ENCODE measurements around the gene SUSD4. TPM values are rescaled to one million over a fixed set of nuclear protein-coding genes. Genes with fewer than 3 reads are reported as not detected.

The SUSD4 gene
- total RNA-seq, 1 donor from 2014 or later, result not detected

GRCh38 chr1:223231581-223231980 is 132.4 kb downstream of the SUSD4 start:
- intact Hi-C loops (cut with DNase I), result no loop called here
- Histone ChIP-seq H3K4me3 (no peak overlapping the region), H3K27me3 (no peaks in the 10 kb centered on the region), H3K9me3 (no peaks in the 10 kb centered on the region), H3K4me1 (peaks cover 0 to 6% of the 10 kb centered on the region in 2 donors), H3K27ac (no peak overlapping the region), H3K36me3 (no peaks in the 10 kb centered on the region)
- TF ChIP-seq CTCF (IDR thresholded peaks at IDR 0.05), result no peak
- no peak for DNase-seq (ENCODE audit: low spot score in 2 of 2)

DNA sequence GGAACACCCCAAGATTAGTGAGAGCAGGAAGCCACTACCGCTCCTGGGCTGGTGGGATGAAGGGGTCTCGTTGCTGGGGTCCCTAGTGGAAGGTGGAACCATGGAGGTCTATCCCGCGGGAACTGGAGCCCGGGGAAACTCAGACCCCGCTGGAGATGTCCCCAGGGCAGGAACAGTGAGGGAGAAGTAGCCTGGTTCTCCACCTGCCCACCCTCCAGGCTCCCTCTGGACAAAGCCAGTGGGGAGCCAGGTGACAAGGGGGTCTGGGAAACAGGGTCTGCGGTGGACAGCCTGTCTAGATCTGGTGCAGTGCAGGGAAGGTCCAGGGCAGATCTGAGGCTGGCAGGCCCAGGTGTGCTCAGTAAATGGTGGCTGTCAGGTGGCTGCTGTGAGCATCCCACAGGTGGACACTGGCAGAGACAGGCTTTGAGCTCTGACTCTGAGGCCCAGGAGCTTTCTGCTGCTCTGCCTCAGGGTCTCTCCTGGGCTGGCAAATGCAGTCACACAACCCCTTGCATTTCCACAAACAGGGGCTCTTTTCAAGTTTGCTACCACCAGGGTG is 132.9 kb downstream of the SUSD4 start:
- no peaks in the 10 kb centered on the region for H3K9me3 ChIP-seq
- no peaks in the 10 kb centered on the region for H3K36me3 ChIP-seq
- H3K4me3 ChIP-seq, result no peak overlapping the region
- H3K27me3 ChIP-seq, result no peaks in the 10 kb centered on the region
- no peak overlapping the region for H3K27ac ChIP-seq
- intact Hi-C loops (cut with DNase I), result no loop called here
- peaks cover 0 to 6% of the 10 kb centered on the region in 2 donors for H3K4me1 ChIP-seq
- DNase-seq (ENCODE audit: low spot score in 2 of 2), result no peak
- no peak for TF ChIP-seq CTCF (IDR thresholded peaks at IDR 0.05)

DNA sequence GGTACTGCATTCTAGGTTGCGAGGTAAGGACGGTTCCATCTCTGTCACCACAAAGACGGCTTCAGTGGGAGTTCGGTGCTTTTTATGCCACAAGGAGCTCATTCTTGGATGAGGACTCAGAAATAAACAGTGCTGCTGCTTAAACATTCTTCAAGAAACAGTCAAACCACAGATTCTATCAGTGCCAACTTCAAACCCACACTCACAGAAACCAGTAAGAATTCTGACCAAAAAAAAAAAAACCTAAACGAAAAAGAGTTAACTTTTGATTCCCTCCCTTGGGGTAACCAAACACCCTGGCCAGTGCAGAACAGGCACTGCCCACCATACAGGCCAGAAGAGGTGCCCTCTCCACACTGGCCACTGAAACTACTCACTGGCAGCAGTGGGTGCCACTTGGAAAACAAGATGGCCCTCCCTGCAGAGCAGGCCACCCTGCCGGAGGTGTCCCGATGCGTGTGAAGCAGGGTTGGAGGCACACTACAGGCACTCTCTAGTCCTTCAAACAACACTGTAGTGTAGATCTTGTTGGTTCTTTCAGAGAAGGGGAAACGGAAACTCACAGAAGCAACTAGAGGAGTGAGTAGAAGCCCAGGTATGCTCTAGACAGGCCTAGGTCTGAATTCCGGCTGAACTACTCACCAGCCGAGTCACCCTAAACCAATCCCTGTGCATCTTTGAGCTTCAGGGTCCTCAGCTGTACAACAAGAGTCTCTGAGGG is 133.7 kb downstream of the SUSD4 start:
- H3K36me3 ChIP-seq, result no peaks in the 10 kb centered on the region
- no peak for TF ChIP-seq CTCF (IDR thresholded peaks at IDR 0.05)
- DNase-seq (ENCODE audit: low spot score in 2 of 2), result no peak
- no peak overlapping the region for H3K27ac ChIP-seq
- no peak overlapping the region for H3K4me3 ChIP-seq
- intact Hi-C loops (cut with DNase I), result no loop called here
- no peaks in the 10 kb centered on the region for H3K9me3 ChIP-seq
- H3K27me3 ChIP-seq, result no peaks in the 10 kb centered on the region
- peaks cover 0 to 6% of the 10 kb centered on the region in 2 donors for H3K4me1 ChIP-seq

GRCh38 chr1:223229756-223230155 is 134.2 kb downstream of the SUSD4 start:
- no peak for TF ChIP-seq CTCF (IDR thresholded peaks at IDR 0.05)
- intact Hi-C loops (cut with DNase I), result no loop called here
- DNase-seq (ENCODE audit: low spot score in 2 of 2), result no peak
- Histone ChIP-seq H3K9me3 (no peaks in the 10 kb centered on the region), H3K27ac (no peak overlapping the region), H3K36me3 (no peaks in the 10 kb centered on the region), H3K4me1 (peaks cover 0 to 6% of the 10 kb centered on the region in 2 donors), H3K27me3 (no peaks in the 10 kb centered on the region), H3K4me3 (no peak overlapping the region)

- DNase-seq (ENCODE audit: low spot score in 2 of 2), result no peak
- Histone ChIP-seq H3K9me3 (no peaks in the 10 kb centered on the region), H3K27me3 (no peaks in the 10 kb centered on the region), H3K36me3 (no peaks in the 10 kb centered on the region), H3K27ac (no peak overlapping the region), H3K4me1 (peaks cover 0 to 3% of the 10 kb centered on the region in 2 donors), H3K4me3 (no peak overlapping the region)
- no peak for TF ChIP-seq CTCF (IDR thresholded peaks at IDR 0.05)
- intact Hi-C loops (cut with DNase I), result no loop called here
These were observed 134.9 kb downstream of the SUSD4 start for GRCh38 chr1:223228931-223229528.

Data from ascending aorta (tissue), 2 donors.